HEK293 (cell line): Measurements from ENCODE around the gene BBOX1.

Experiments used
- CTCF ChIA-PET: fragments of 350-600 bp; formaldehyde crosslinking; extraction: SDS; loops from one replicate; lab custom pipeline; 2021; ENCODE audit warnings: antibody characterized with exemption; lab: Yijun Ruan, JAX
- POLR2A ChIA-PET: fragments of 300-600 bp; formaldehyde crosslinking; extraction: SDS; loops from one replicate; lab custom pipeline; 2020; ENCODE audit warnings: antibody characterized with exemption, inconsistent platforms; lab: Yijun Ruan, JAX
- H3K27ac ChIP-seq: fragments of 200-500 bp; sonication (Bioruptor generic); 2 replicates; pipeline ENCODE4 v1.5.1; 2014; ENCODE audit warnings: low read depth, low read length, control low read depth, inconsistent platforms; ENCODE audit errors: extremely low read depth
- H3K36me3 ChIP-seq, 2 experiments: fragments of 200-500 bp in 1 of 2; sonication (Bioruptor generic) in 1 of 2; 1 replicate in 1 of 2; 2 replicates in 1 of 2; pipeline ENCODE4 v1.5.1; 2014 to 2017; ENCODE audit warnings: inconsistent platforms in 2 of 2, low read length in 2 of 2; ENCODE audit not compliant: control insufficient read depth in 2 of 2, insufficient read depth in 1 of 2
- H3K4me1 ChIP-seq: fragments of 200-500 bp; sonication (Bioruptor generic); 2 replicates; pipeline ENCODE4 v1.5.1; 2014; ENCODE audit warnings: mild to moderate bottlenecking, low read length, inconsistent platforms; ENCODE audit not compliant: control insufficient read depth, insufficient read depth
- H3K4me3 ChIP-seq: 2 replicates; pipeline ENCODE4 v1.5.1; 2011; ENCODE audit warnings: low read depth, mild to moderate bottlenecking, control low read depth, low read length, moderate library complexity
- H3K9me3 ChIP-seq: fragments of 200-500 bp; sonication (Bioruptor generic); 2 replicates; pipeline ENCODE4 v1.5.1; 2014; ENCODE audit warnings: low read depth, low read length, inconsistent platforms; ENCODE audit not compliant: control insufficient read depth, insufficient read depth
- GLIS2 ChIP-seq: fragments of 450-650 bp; formaldehyde crosslinking; IDR thresholded peaks from 2 replicates; pipeline ENCODE4 v1.5.1; 2016; ENCODE audit warnings: missing biosample characterization, missing genetic modification characterization
- IKZF3 ChIP-seq: fragments of 450-650 bp; IDR thresholded peaks from 2 replicates; pipeline ENCODE4 v1.5.0; 2018; ENCODE audit warnings: missing biosample characterization, mild to moderate bottlenecking, missing genetic modification characterization, moderate library complexity
- INSM2 ChIP-seq: fragments of 450-650 bp; formaldehyde crosslinking; IDR thresholded peaks from 2 replicates; pipeline ENCODE4 v1.5.1; 2016; ENCODE audit warnings: missing biosample characterization, missing genetic modification characterization
- MEIS1 ChIP-seq: sonication (generic); formaldehyde crosslinking; IDR thresholded peaks from 2 replicates; pipeline ENCODE4 v1.8.1; 2022; ENCODE audit warnings: missing genetic modification reagents, mild to moderate bottlenecking, borderline replicate concordance
- MZF1 ChIP-seq: fragments of 450-650 bp; formaldehyde crosslinking; IDR thresholded peaks from 2 replicates; pipeline ENCODE4 v1.5.1; 2017; ENCODE audit warnings: missing biosample characterization, missing genetic modification characterization, borderline replicate concordance
- PBX3 ChIP-seq: sonication (generic); formaldehyde crosslinking; IDR thresholded peaks from 2 replicates; pipeline ENCODE4 v1.8.1; 2022; ENCODE audit warnings: mild to moderate bottlenecking, moderate library complexity, missing genetic modification reagents
- PRDM4 ChIP-seq: fragments of 450-650 bp; formaldehyde crosslinking; IDR thresholded peaks from 2 replicates; pipeline ENCODE4 v1.5.1; 2017; ENCODE audit warnings: missing biosample characterization, missing genetic modification characterization
- SALL2 ChIP-seq: fragments of 450-650 bp; formaldehyde crosslinking; IDR thresholded peaks from 2 replicates; pipeline ENCODE4 v1.5.0; 2017; ENCODE audit warnings: missing biosample characterization, mild to moderate bottlenecking, missing genetic modification characterization, borderline replicate concordance
- SETDB1 ChIP-seq: IDR thresholded peaks from one replicate; pipeline ENCODE4 v1.6.1; 2017; ENCODE audit warnings: mild to moderate bottlenecking, low read length, moderate library complexity, mixed read lengths; ENCODE audit not compliant: insufficient read length
- ZFP3 ChIP-seq: fragments of 450-650 bp; formaldehyde crosslinking; IDR thresholded peaks from 2 replicates; pipeline ENCODE4 v1.5.1; 2016; ENCODE audit warnings: low read depth, missing biosample characterization, missing genetic modification characterization
- ZNF138 ChIP-seq: fragments of 450-650 bp; formaldehyde crosslinking; IDR thresholded peaks from 2 replicates; pipeline ENCODE4 v1.5.1; 2016; ENCODE audit warnings: missing biosample characterization, missing genetic modification characterization, borderline replicate concordance
- ZNF155 ChIP-seq: fragments of 450-650 bp; formaldehyde crosslinking; IDR thresholded peaks from 2 replicates; pipeline ENCODE4 v1.5.1; 2016; ENCODE audit warnings: missing biosample characterization, missing genetic modification characterization
- ZNF184 ChIP-seq: fragments of 450-650 bp; IDR thresholded peaks from 2 replicates; pipeline ENCODE4 v1.5.1; 2018; ENCODE audit warnings: missing biosample characterization, mild to moderate bottlenecking, missing genetic modification characterization
- ZNF19 ChIP-seq: fragments of 450-650 bp; formaldehyde crosslinking; IDR thresholded peaks from 2 replicates; pipeline ENCODE4; 2016; ENCODE audit warnings: missing biosample characterization, missing genetic modification characterization, low read depth
- ZNF211 ChIP-seq: fragments of 450-650 bp; formaldehyde crosslinking; IDR thresholded peaks from 2 replicates; pipeline ENCODE4 v1.5.1; 2016; ENCODE audit warnings: low read depth, missing biosample characterization, missing genetic modification characterization
- ZNF23 ChIP-seq: fragments of 450-650 bp; formaldehyde crosslinking; IDR thresholded peaks from 2 replicates; pipeline ENCODE4 v1.5.1; 2016; ENCODE audit warnings: missing biosample characterization, missing genetic modification characterization, borderline replicate concordance
- ZNF24 ChIP-seq: fragments of 450-650 bp; formaldehyde crosslinking; IDR thresholded peaks from 2 replicates; pipeline ENCODE4 v1.5.1; 2016; ENCODE audit warnings: missing biosample characterization, missing genetic modification characterization
- ZNF26 ChIP-seq: fragments of 450-650 bp; formaldehyde crosslinking; IDR thresholded peaks from 2 replicates; pipeline ENCODE4 v1.5.1; 2016; ENCODE audit warnings: missing biosample characterization, missing genetic modification characterization
- ZNF280C ChIP-seq: fragments of 450-650 bp; formaldehyde crosslinking; IDR thresholded peaks from 2 replicates; pipeline ENCODE4 v1.5.1; 2016; ENCODE audit warnings: missing biosample characterization, missing genetic modification characterization
- ZNF302 ChIP-seq: fragments of 450-650 bp; formaldehyde crosslinking; IDR thresholded peaks from 2 replicates; pipeline ENCODE4 v1.5.1; 2016; ENCODE audit warnings: missing biosample characterization, missing genetic modification characterization, low read depth
- ZNF335 ChIP-seq: fragments of 450-650 bp; formaldehyde crosslinking; conservative IDR thresholded peaks from 2 replicates; pipeline ENCODE4 v1.5.1; 2016; ENCODE audit warnings: missing biosample characterization, missing genetic modification characterization
- ZNF548 ChIP-seq: fragments of 450-650 bp; formaldehyde crosslinking; IDR thresholded peaks from 2 replicates; pipeline ENCODE4 v1.5.1; 2016; ENCODE audit warnings: missing biosample characterization, missing genetic modification characterization
- ZNF549 ChIP-seq: fragments of 450-650 bp; IDR thresholded peaks from 2 replicates; pipeline ENCODE4 v1.5.1; 2018; ENCODE audit warnings: missing biosample characterization, missing genetic modification characterization, mild to moderate bottlenecking, inconsistent platforms, moderate library complexity
- ZNF654 ChIP-seq: fragments of 450-650 bp; formaldehyde crosslinking; IDR thresholded peaks from 2 replicates; pipeline ENCODE4 v1.5.1; 2016; ENCODE audit warnings: low read depth, missing biosample characterization, missing genetic modification characterization
- ZNF768 ChIP-seq: fragments of 450-650 bp; formaldehyde crosslinking; IDR thresholded peaks from 2 replicates; pipeline ENCODE4 v1.5.1; 2018; ENCODE audit warnings: missing biosample characterization, mild to moderate bottlenecking, missing genetic modification characterization

The BBOX1 gene

GRCh38 chr11:27061461-27061821, 20.8 kb downstream of the BBOX1 start:
- ChIA-PET POLR2A (no interaction called here), CTCF (interaction anchor here (0.9 to 1.0 kb wide), 2 partner anchors 17 to 97 kb away, joined by 3 read pairs; no protein-coding TSS in a partner anchor)
- no peak overlapping the region for H3K4me3 ChIP-seq
- no peak overlapping the region for H3K27ac ChIP-seq
- TF ChIP-seq ZNF184 (tag by site-specific recombination) (no peak), ZFP3 (tag by site-specific recombination) (no peak), MZF1 (no peak), ZNF155 (tag by site-specific recombination) (no peak), ZNF768 (tag by site-specific recombination) (no peak), ZNF138 (no peak), SETDB1 (no peak), ZNF19 (tag by site-specific recombination) (no peak), ZNF302 (no peak), ZNF280C (tag by site-specific recombination) (no peak), ZNF548 (no peak), PBX3 (no peak), ZNF549 (tag by site-specific recombination) (no peak), ZNF211 (tag by site-specific recombination) (no peak), ZNF24 (no peak), ZNF23 (tag by site-specific recombination) (no peak), PRDM4 (tag by site-specific recombination) (no peak)
- peaks cover 0 to 3% of the 10 kb centered on the region in 2 experiments; a peak in 1 of 3 replicates for H3K36me3 ChIP-seq
- H3K4me1 ChIP-seq: no peaks in the 10 kb centered on the region
- H3K9me3 ChIP-seq: no peaks in the 10 kb centered on the region

- CTCF ChIA-PET: no interaction called here
- POLR2A ChIA-PET: no interaction called here
- no peak overlapping the region for H3K27ac ChIP-seq
- TF ChIP-seq ZNF335 (tag by site-specific recombination): no peak
- no peak for TF ChIP-seq IKZF3 (tag by site-specific recombination)
- no peak for TF ChIP-seq MEIS1 (CRISPR knock-in tag)
- TF ChIP-seq INSM2 (tag by site-specific recombination): no peak
- TF ChIP-seq SALL2 (tag by site-specific recombination): no peak
- no peak for TF ChIP-seq ZNF654 (tag by site-specific recombination)
- TF ChIP-seq ZNF26: no peak
- no peak for TF ChIP-seq GLIS2 (tag by site-specific recombination)
- no peaks in the 10 kb centered on the region for H3K4me1 ChIP-seq
- H3K4me3 ChIP-seq: no peak overlapping the region
- H3K9me3 ChIP-seq: no peaks in the 10 kb centered on the region
- H3K36me3 ChIP-seq: peaks cover 0 to 3% of the 10 kb centered on the region in 2 experiments; a peak in 1 of 3 replicates
Observed at GRCh38 chr11:27064086-27064485, 23.5 kb downstream of the BBOX1 start.
